B cell (primary cell): ENCODE measurements around the gene FNDC7. TPM values are rescaled to one million over a fixed set of nuclear protein-coding genes. Genes with fewer than 3 reads are reported as not detected.

ENCODE experiments used
- ATAC-seq: fragments of 200-7000 bp; cut with Tn5 transposase; one replicate; pipeline ENCODE4 v1.10.0; 2021; ENCODE audit warnings: low read depth, mild to moderate bottlenecking, moderate number of reproducible peaks, moderate library complexity
- CTCF ChIA-PET: fragments of 350-600 bp; sonication (Branson Sonifier 250); formaldehyde crosslinking; loops from one replicate; lab custom pipeline; 2021; ENCODE audit warnings: antibody characterized with exemption, inconsistent platforms; lab: Charles Lee
- POLR2A ChIA-PET: fragments of 350-600 bp; sonication (Branson Sonifier 250); formaldehyde crosslinking; loops from one replicate; lab custom pipeline; 2021; ENCODE audit warnings: antibody characterized with exemption; lab: Charles Lee
- DNase-seq: peaks from one replicate; pipeline ENCODE4 v3.0.0; 2013
- H2AFZ ChIP-seq: 2 replicates; pipeline ENCODE4 v1.6.1; 2012; ENCODE audit warnings: mild to moderate bottlenecking, low read depth, low read length; ENCODE audit not compliant: insufficient read depth, poor library complexity, severe bottlenecking
- H3K27ac ChIP-seq, 2 donors: 1 replicate in 1 of 2; 2 replicates in 1 of 2; pipeline ENCODE4 v1.5.1; 2012 to 2013; ENCODE audit warnings: low read length in 2 of 2, mild to moderate bottlenecking in 2 of 2, moderate library complexity in 1 of 2
- H3K27me3 ChIP-seq, 4 experiments: fragments of 200-600 bp in 1 of 4; sonication (generic) in 1 of 4; replicated peaks in 1 of 4; 1 replicate in 2 of 4; 2 replicates in 2 of 4; pipeline versions ENCODE4 v1.6.1 to v1.7.0; 2013 to 2016; ENCODE audit warnings: low read length in 3 of 4, mild to moderate bottlenecking in 2 of 4, mixed read lengths in 1 of 4, moderate library complexity in 1 of 4; ENCODE audit not compliant: insufficient read depth in 4 of 4, control insufficient read depth in 3 of 4; ENCODE audit errors: control extremely low read depth in 1 of 4
- H3K36me3 ChIP-seq, 2 experiments: replicated peaks in 1 of 2; 1 replicate in 1 of 2; 2 replicates in 1 of 2; pipeline versions ENCODE4 v1.6.1 to v1.7.1; 2013; ENCODE audit warnings: low read length in 1 of 2; ENCODE audit not compliant: insufficient read depth in 2 of 2, control insufficient read depth in 1 of 2; ENCODE audit errors: control extremely low read depth in 1 of 2, extremely low read depth in 1 of 2
- H3K4me1 ChIP-seq, 2 donors: fragments of 200-600 bp in 1 of 2; sonication (generic) in 1 of 2; 1 replicate in 1 of 2; 2 replicates in 1 of 2; pipeline versions ENCODE4 v1.5.1 to v1.6.1; 2013 to 2017; ENCODE audit warnings: low read length in 2 of 2; ENCODE audit not compliant: control insufficient read depth in 2 of 2, insufficient read depth in 2 of 2
- H3K4me2 ChIP-seq: replicated peaks from 2 replicates; pipeline ENCODE3; 2012; ENCODE audit warnings: mild to moderate bottlenecking, low read depth, low read length; ENCODE audit not compliant: poor library complexity, severe bottlenecking
- H3K4me3 ChIP-seq, 5 experiments: fragments of 200-600 bp in 1 of 5; sonication (generic) in 1 of 5; 1 replicate in 3 of 5; 2 replicates in 2 of 5; pipeline versions ENCODE4 v1.5.1 to v1.7.0; 2011 to 2016; ENCODE audit warnings: low read length in 4 of 5, mild to moderate bottlenecking in 4 of 5, low read depth in 2 of 5, control low read depth in 1 of 5, moderate library complexity in 1 of 5; ENCODE audit not compliant: insufficient read depth in 1 of 5; ENCODE audit errors: control extremely low read depth in 1 of 5, extremely low read depth in 1 of 5
- H3K79me2 ChIP-seq: fragments of 200-600 bp; sonication (generic); one replicate; pipeline ENCODE4 v1.6.0; 2016; ENCODE audit warnings: low read length; ENCODE audit not compliant: control insufficient read depth, insufficient read depth
- H3K9ac ChIP-seq: fragments of 200-600 bp; sonication (generic); 2 replicates; pipeline ENCODE4 v1.6.1; 2017; ENCODE audit warnings: mild to moderate bottlenecking, low read length, moderate library complexity
- H3K9me3 ChIP-seq, 3 donors: one replicate each; pipeline versions ENCODE4 v1.6.1 to v1.7.1; 2013; ENCODE audit warnings: low read length in 2 of 3; ENCODE audit not compliant: control insufficient read depth in 2 of 3, insufficient read depth in 1 of 3; ENCODE audit errors: control extremely low read depth in 1 of 3
- H4K20me1 ChIP-seq: 2 replicates; pipeline ENCODE4 v1.6.0; 2012; ENCODE audit warnings: mild to moderate bottlenecking, low read length; ENCODE audit not compliant: insufficient read depth, control insufficient read depth, poor library complexity, severe bottlenecking
- H3K27ac Mint-ChIP-seq: one replicate; pipeline ENCODE4 v1.8.0; 2021; ENCODE audit warnings: mixed read lengths
- H3K27me3 Mint-ChIP-seq: one replicate; pipeline ENCODE4 v1.8.0; 2021; ENCODE audit warnings: mixed read lengths
- H3K4me1 Mint-ChIP-seq: one replicate; pipeline ENCODE4 v1.8.0; 2021; ENCODE audit warnings: mixed read lengths
- H3K4me3 Mint-ChIP-seq: one replicate; pipeline ENCODE4 v1.8.0; 2021; ENCODE audit warnings: mixed read lengths
- H3K9me3 Mint-ChIP-seq: one replicate; pipeline ENCODE4 v1.8.0; 2022; ENCODE audit warnings: mixed read lengths; ENCODE audit not compliant: insufficient read depth
- EZH2 ChIP-seq: IDR thresholded peaks from 2 replicates; pipeline ENCODE4 v1.6.1; 2012; ENCODE audit warnings: borderline replicate concordance, low read depth, mild to moderate bottlenecking, moderate library complexity, low read length; ENCODE audit not compliant: insufficient read depth, poor library complexity, severe bottlenecking
- WGBS: methylation state at CpG from one replicate; pipeline ENCODE4 v1.1.5; 2013; ENCODE audit warnings: missing lambda C conversion rate; ENCODE audit not compliant: insufficient coverage; 5-methylcytosine and 5-hydroxymethylcytosine counted together
- intact Hi-C: fragments of 100-400 bp; cut with micrococcal nuclease; formaldehyde crosslinking; loops from one replicate; pipeline ENCODE4 v1.10.0; 2022
- polyA plus RNA-seq: library from polyadenylated mRNA; depleted of rRNA; stranded (reverse); fragments of >200 nt; gene quantifications from 2 replicates; pipeline ENCODE4 v1.2.3, GENCODE V29; 2012
- total RNA-seq, 2 donors: library from RNA; stranded (reverse); fragments of 120-200 nt in 1 of 2; gene quantifications; 1 replicate in 1 of 2; 2 replicates in 1 of 2; pipeline versions ENCODE4 v1.2.3 to v1.2.4, GENCODE V29; 2013 to 2022
- TF ChIP-seq, protein P1 (sequence below): fragments of 200-600 bp; IDR thresholded peaks from one replicate; pipeline ENCODE4 v1.8.0; 2022; ENCODE audit warnings: antibody characterized with exemption, mild to moderate bottlenecking

FNDC7 gene
- total and polyA plus RNA-seq, 2 donors (not counting 1 experiment from before 2014, with no cell fraction given), result 0.17 TPM; not detected in 1

DNA sequence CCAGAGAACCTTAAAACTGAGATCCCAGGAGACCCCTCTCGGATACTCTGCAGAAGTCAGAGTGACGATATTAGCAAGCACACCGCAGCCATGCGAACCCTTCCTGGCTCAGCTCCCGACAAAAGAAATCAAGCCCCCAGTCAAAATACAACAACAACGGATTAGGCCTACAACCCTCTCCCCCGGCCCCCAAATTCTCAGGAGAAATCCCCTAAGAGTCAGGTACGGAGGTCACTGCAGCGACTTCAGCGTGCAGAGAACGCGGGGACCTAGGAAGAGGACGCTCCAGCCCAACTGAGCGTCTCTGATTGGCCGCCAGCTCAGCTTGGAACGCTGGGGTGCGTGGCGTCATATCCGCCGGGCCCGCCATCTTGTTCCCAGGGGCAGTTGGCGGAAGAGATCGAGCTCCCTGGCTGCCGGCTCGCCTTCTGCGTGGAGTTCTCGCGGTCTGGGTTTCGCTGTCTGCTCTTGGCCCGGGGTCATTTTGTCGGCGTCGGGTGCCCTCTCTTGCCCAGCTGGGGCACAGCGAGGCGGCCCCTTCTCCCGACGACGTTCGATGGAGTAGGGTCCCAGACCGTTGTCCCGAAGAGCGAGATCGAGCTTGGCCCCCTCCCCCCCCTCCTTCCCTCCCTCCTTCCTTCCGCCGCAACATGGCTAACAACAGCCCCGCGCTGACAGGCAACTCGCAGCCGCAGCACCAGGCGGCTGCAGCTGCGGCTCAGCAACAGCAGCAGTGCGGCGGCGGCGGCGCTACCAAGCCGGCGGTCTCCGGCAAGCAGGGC is 20.6 kb upstream of the FNDC7 start, which contains the start of gene PRPF38B:
TSS of gene PRPF38B (plus strand) at position 369 of the 782 bp plus-strand sequence. CDS start at position 651, 282 bp downstream.
- Mint-ChIP-seq H3K4me3 (peak within 1 kb of the TSS; percentile 98), H3K27ac (peak within 1 kb of the TSS; percentile 97), H3K9me3 (no peaks in the 10 kb centered on the region), H3K4me1 (peaks cover 43% of the 10 kb centered on the region), H3K27me3 (peaks cover 3% of the 10 kb centered on the region)
- Histone ChIP-seq H3K27me3 (no peaks in the 10 kb centered on the region), H3K36me3 (peaks cover 4 to 18% of the 10 kb centered on the region in 2 experiments), H3K27ac (peak within 1 kb of the TSS; percentile 96 to 99), H3K9ac (peak within 1 kb of the TSS; percentile 96), H3K9me3 (no peaks in the 10 kb centered on the region), H3K4me3 (peak within 1 kb of the TSS; percentile 84 to 93 (median 90)), H2AFZ (peak within 1 kb of the TSS; percentile 95), H3K79me2 (peaks cover 57% of the 10 kb centered on the region), H3K4me2 (peak within 1 kb of the TSS; percentile 92), H4K20me1 (peaks cover 31% of the 10 kb centered on the region), H3K4me1 (peaks cover 21 to 35% of the 10 kb centered on the region in 2 donors)
- WGBS, result under 1% methylated on average over 59 of the region's 59 CpGs
- TF ChIP-seq, protein P1, sequence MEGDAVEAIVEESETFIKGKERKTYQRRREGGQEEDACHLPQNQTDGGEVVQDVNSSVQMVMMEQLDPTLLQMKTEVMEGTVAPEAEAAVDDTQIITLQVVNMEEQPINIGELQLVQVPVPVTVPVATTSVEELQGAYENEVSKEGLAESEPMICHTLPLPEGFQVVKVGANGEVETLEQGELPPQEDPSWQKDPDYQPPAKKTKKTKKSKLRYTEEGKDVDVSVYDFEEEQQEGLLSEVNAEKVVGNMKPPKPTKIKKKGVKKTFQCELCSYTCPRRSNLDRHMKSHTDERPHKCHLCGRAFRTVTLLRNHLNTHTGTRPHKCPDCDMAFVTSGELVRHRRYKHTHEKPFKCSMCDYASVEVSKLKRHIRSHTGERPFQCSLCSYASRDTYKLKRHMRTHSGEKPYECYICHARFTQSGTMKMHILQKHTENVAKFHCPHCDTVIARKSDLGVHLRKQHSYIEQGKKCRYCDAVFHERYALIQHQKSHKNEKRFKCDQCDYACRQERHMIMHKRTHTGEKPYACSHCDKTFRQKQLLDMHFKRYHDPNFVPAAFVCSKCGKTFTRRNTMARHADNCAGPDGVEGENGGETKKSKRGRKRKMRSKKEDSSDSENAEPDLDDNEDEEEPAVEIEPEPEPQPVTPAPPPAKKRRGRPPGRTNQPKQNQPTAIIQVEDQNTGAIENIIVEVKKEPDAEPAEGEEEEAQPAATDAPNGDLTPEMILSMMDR, result no peak
- no peak for TF ChIP-seq EZH2
- ChIA-PET CTCF (interaction anchor here (0.6 to 3.2 kb wide), 15 partner anchors 10 to 1083 kb away, joined by 3 to 18 read pairs (median 6); partner anchors contain the start of genes EEIG2, HENMT1 and SLC25A24), POLR2A (interaction anchor here (0.6 to 3.1 kb wide), 9 partner anchors 25 to 492 kb away, joined by 3 to 45 read pairs (median 5); partner anchors contain the start of genes CLCC1, EEIG2, HENMT1 and SLC25A24)
- DNase-seq, result peak; percentile 95
- ATAC-seq, result peak; percentile 92
- intact Hi-C loops, result loop anchor here (1.0 to 5.0 kb wide), 8 partner anchors 31 to 492 kb away; partner anchors contain the start of genes CLCC1, EEIG2, HENMT1 and SLC25A24
